H1 (cell line): ENCODE results near the gene EXD3. TPM values are rescaled to one million over a fixed set of nuclear protein-coding genes. Genes with fewer than 3 reads are reported as not detected.
A peak's percentile ranks its signal among the peaks of the same experiment; 100 is the strongest.

Experiments used
- ASH2L ChIP-seq: fragments of 200-600, 300-600 bp; sonication (generic); IDR thresholded peaks from one replicate; pipeline ENCODE4 v1.7.1; 2017; ENCODE audit warnings: low read length
- BACH1 ChIP-seq: IDR thresholded peaks from 2 replicates; pipeline ENCODE4 v1.6.1; 2012; ENCODE audit warnings: low read length, improper control_type of control experiment
- CTBP2 ChIP-seq: IDR thresholded peaks from 2 replicates; pipeline ENCODE4 v1.7.0; 2011; ENCODE audit warnings: borderline replicate concordance, mild to moderate bottlenecking, moderate library complexity, mixed read lengths, low read length; ENCODE audit not compliant: insufficient read depth, insufficient read length
- E2F6 ChIP-seq: IDR thresholded peaks from 2 replicates; pipeline ENCODE4 v1.6.1; 2012; ENCODE audit warnings: inconsistent platforms
- HDAC2 ChIP-seq, 2 experiments: fragments of 300-600 bp in 1 of 2; sonication (generic) in 1 of 2; IDR thresholded peaks; 2 replicates each; pipeline ENCODE4 v1.6.1; 2011 to 2012; ENCODE audit warnings: low read depth in 2 of 2, low read length in 2 of 2, mild to moderate bottlenecking in 2 of 2, moderate library complexity in 2 of 2, borderline replicate concordance in 1 of 2, inconsistent platforms in 1 of 2
- KDM5A ChIP-seq: fragments of 200-600 bp; IDR thresholded peaks from 2 replicates; pipeline ENCODE4 v1.7.1; 2012; ENCODE audit warnings: mild to moderate bottlenecking, low read length, inconsistent platforms, mixed read lengths
- MAFK ChIP-seq: IDR thresholded peaks from 2 replicates; pipeline ENCODE4 v1.6.1; 2012; ENCODE audit warnings: low read depth, mild to moderate bottlenecking, improper control_type of control experiment, low read length
- MAX ChIP-seq: IDR thresholded peaks from 2 replicates; pipeline ENCODE4 v1.6.1; 2012; ENCODE audit warnings: inconsistent platforms
- RBBP5 ChIP-seq: IDR thresholded peaks from 2 replicates; pipeline ENCODE4 v1.7.1; 2012; ENCODE audit warnings: low read depth, mild to moderate bottlenecking, inconsistent platforms, low read length, moderate library complexity, borderline replicate concordance
- SIRT6 ChIP-seq: IDR thresholded peaks from one replicate; pipeline ENCODE4 v1.7.1; 2012; ENCODE audit warnings: low read length, inconsistent platforms
- SUZ12 ChIP-seq: fragments of 200-600 bp; sonication (generic); IDR thresholded peaks from 2 replicates; pipeline ENCODE4 v1.6.1; 2012; ENCODE audit warnings: mild to moderate bottlenecking, inconsistent platforms, low read length, moderate library complexity, mixed read lengths
- polyA plus RNA-seq, 7 experiments: library from polyadenylated mRNA; depleted of rRNA in 3 of 7; stranded (reverse) in 5 of 7; unstranded in 2 of 7; fragments of >200 nt in 5 of 7; fragments of 200-250 nt in 2 of 7; gene quantifications; 1 replicate in 5 of 7; 2 replicates in 1 of 7; 4 replicates in 1 of 7; pipeline versions ENCODE4 v1.2.1 to v1.2.3, GENCODE V29; 2011 to 2013; ENCODE audit warnings: missing spikeins in 2 of 7, mixed read lengths in 2 of 7
- total RNA-seq: library from RNA; stranded (reverse); fragmentation: NEBNext Ultra II Directional; extraction: Animal tissue kit (Norgen Biotek cat#: 25700); gene quantifications from 2 replicates; pipeline ENCODE4 v1.2.1, GENCODE V29; 2021

EXD3 gene
- total and polyA plus RNA-seq, 2 of the 8 experiments (the other 6 are each of a cell fraction or from before 2014, with no cell fraction given), result 7.2 to 9.4 TPM

- peak in 1 of 2 experiments; percentile 76; a peak in 1 of 4 replicates for TF ChIP-seq HDAC2 (IDR thresholded peaks at IDR 0.05; ENCODE audit: borderline replicate concordance in 1 of 2, low read depth in 2 of 2, low read length in 2 of 2)
- TF ChIP-seq ASH2L, result peak; percentile 24
- TF ChIP-seq BACH1, result peak; percentile 77
- no peak for TF ChIP-seq SIRT6
- peak; percentile 73; the same call in 1 of the 2 replicates for TF ChIP-seq RBBP5
- peak; percentile 95 for TF ChIP-seq E2F6
- no peak for TF ChIP-seq MAFK
- TF ChIP-seq CTBP2, result peak; percentile 68
- TF ChIP-seq KDM5A, result no peak
- peak; percentile 84 for TF ChIP-seq MAX
- peak; percentile 21; the same call in 1 of the 2 replicates for TF ChIP-seq SUZ12
These were observed 121.6 kb downstream of the EXD3 start (continued) for GRCh38 chr9:137301081-137301947.
